Bronchial epithelial cell (primary cell): Measurements from ENCODE around the gene IGBP1. TPM values are rescaled to one million over a fixed set of nuclear protein-coding genes. Genes with fewer than 3 reads are reported as not detected.

Experiments
- DNase-seq: peaks from one replicate; pipeline ENCODE4 v3.0.0-alpha.2; 2010; ENCODE audit warnings: low read depth
- FAIRE-seq: peaks from 2 replicates; lab custom pipeline; 2011; peaks lifted over from hg19 to GRCh38; lab: Jason Lieb, UNC
- H3K27me3 ChIP-seq: 2 replicates; pipeline ENCODE4 v1.5.1; 2011; ENCODE audit warnings: low read length; ENCODE audit not compliant: control insufficient read depth, insufficient read depth
- H3K36me3 ChIP-seq: 2 replicates; pipeline ENCODE4 v1.5.1; 2011; ENCODE audit warnings: low read length; ENCODE audit not compliant: control insufficient read depth, insufficient read depth
- H3K4me3 ChIP-seq: 2 replicates; pipeline ENCODE4 v1.5.1; 2011; ENCODE audit warnings: mild to moderate bottlenecking, low read depth, low read length, control low read depth
- CTCF ChIP-seq: IDR thresholded peaks from 2 replicates; pipeline ENCODE4 v1.5.1; 2011; ENCODE audit warnings: mild to moderate bottlenecking, moderate library complexity, low read length, control low read depth, inconsistent platforms; ENCODE audit not compliant: insufficient read depth, severe bottlenecking
- total RNA-seq: library from RNA; depleted of rRNA; stranded (reverse); fragments of >200 nt; gene quantifications from 2 replicates; pipeline ENCODE4 v1.2.1, GENCODE V29; 2014

The IGBP1 gene
- total RNA-seq, 1 donor from 2014 or later = 107 TPM

GRCh38 chrX:70139736-70140135 lies 6.5 kb downstream of the IGBP1 start:
- H3K4me3 ChIP-seq = no peak overlapping the region
- TF ChIP-seq CTCF = no peak
- no peak for DNase-seq
- peaks cover 5% of the 10 kb centered on the region for H3K36me3 ChIP-seq
- no peaks in the 10 kb centered on the region for H3K27me3 ChIP-seq
- FAIRE-seq = no peak

GRCh38 chrX:70141373-70141772 lies 8.1 kb downstream of the IGBP1 start:
- Histone ChIP-seq H3K36me3 (no peaks in the 10 kb centered on the region), H3K4me3 (no peak overlapping the region), H3K27me3 (no peaks in the 10 kb centered on the region)
- TF ChIP-seq CTCF = no peak
- FAIRE-seq (no peak), DNase-seq (no peak)

GRCh38 chrX:70166601-70167590 lies 33.6 kb downstream of the IGBP1 start:
- TF ChIP-seq CTCF = no peak
- DNase-seq (peak; percentile 58), FAIRE-seq (peak; percentile 88)
- no peaks in the 10 kb centered on the region for H3K36me3 ChIP-seq
- H3K4me3 ChIP-seq = no peak overlapping the region
- no peaks in the 10 kb centered on the region for H3K27me3 ChIP-seq

GRCh38 chrX:70168238-70169188 lies 35.3 kb downstream of the IGBP1 start:
- no peak overlapping the region for H3K4me3 ChIP-seq
- FAIRE-seq (peak; percentile 85), DNase-seq (peak; percentile 44)
- no peaks in the 10 kb centered on the region for H3K27me3 ChIP-seq
- no peak for TF ChIP-seq CTCF
- no peaks in the 10 kb centered on the region for H3K36me3 ChIP-seq

- no peak for TF ChIP-seq CTCF
- no peak for FAIRE-seq
- Histone ChIP-seq H3K27me3 (no peaks in the 10 kb centered on the region), H3K36me3 (no peaks in the 10 kb centered on the region), H3K4me3 (no peak overlapping the region)
- DNase-seq = no peak
These were observed 36.0 kb downstream of the IGBP1 start for GRCh38 chrX:70169281-70169680.
